PFSK-1 (cell line): ENCODE results near the gene GPATCH8.

Experiments
- FOXP2 ChIP-seq: optimal IDR thresholded peaks from 2 replicates; pipeline ENCODE3; 2011; ENCODE audit warnings: borderline replicate concordance, control low read depth, inconsistent platforms; ENCODE audit not compliant: insufficient read depth; ENCODE audit errors: extremely low read length, extremely low read depth
- POLR2AphosphoS5 ChIP-seq: IDR thresholded peaks from 2 replicates; pipeline ENCODE4 v1.6.1; 2012; ENCODE audit warnings: low read depth, mild to moderate bottlenecking, control low read depth, low read length, moderate library complexity
- REST ChIP-seq, 2 experiments: IDR thresholded peaks; 2 replicates each; pipeline versions ENCODE4 v1.6.1 to v1.8.0; 2011 to 2012; ENCODE audit warnings: low read depth in 2 of 2, low read length in 2 of 2, control low read depth in 1 of 2, inconsistent platforms in 1 of 2, mild to moderate bottlenecking in 1 of 2, moderate library complexity in 1 of 2; ENCODE audit not compliant: insufficient read depth in 1 of 2
- SIN3A ChIP-seq: IDR thresholded peaks from 2 replicates; pipeline ENCODE4 v1.6.1; 2012; ENCODE audit warnings: mild to moderate bottlenecking, low read length, moderate library complexity, borderline replicate concordance; ENCODE audit not compliant: insufficient read depth
- TAF1 ChIP-seq: IDR thresholded peaks from 2 replicates; pipeline ENCODE4 v1.6.1; 2012; ENCODE audit warnings: low read length, control low read depth, borderline replicate concordance; ENCODE audit not compliant: insufficient read depth

DNA sequence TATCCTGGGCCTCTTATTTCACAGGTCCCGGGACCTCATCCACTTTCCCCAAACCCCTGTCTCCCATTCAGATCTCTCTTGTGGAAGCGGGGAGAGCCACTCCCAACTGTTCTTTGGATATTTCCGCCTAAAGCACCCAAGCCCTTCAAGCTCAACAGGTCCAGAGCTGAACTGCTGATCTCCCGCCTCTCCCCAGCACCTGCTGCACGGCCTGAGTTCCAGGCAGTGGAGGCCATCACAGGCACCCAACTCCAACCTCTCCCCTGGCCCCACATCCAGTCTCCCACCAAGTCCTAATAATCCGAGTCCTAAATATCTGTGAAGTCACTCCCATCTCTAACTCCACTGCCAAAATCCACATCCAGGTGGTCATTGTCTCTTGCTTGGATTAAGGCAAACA, 120.3 kb downstream of the GPATCH8 start:
- TF ChIP-seq REST (IDR thresholded peaks at IDR 0.05; ENCODE audit: insufficient read depth in 1 of 2, low read depth in 2 of 2, low read length in 2 of 2): no peak
- TF ChIP-seq POLR2AphosphoS5: no peak
- no peak for TF ChIP-seq TAF1
- no peak for TF ChIP-seq SIN3A
- no peak for TF ChIP-seq FOXP2
